OCI-LY1 (cell line): ENCODE data around the gene CNTFR.

ENCODE experiments used
- H2AFZ ChIP-seq: fragments of 200-600 bp; sonication (generic), shearing (Covaris generic); 2 replicates; pipeline ENCODE4 v1.6.0; 2014; ENCODE audit warnings: antibody characterized with exemption, mild to moderate bottlenecking, low read length
- H3F3A ChIP-seq: fragments of 200-600 bp; sonication (generic), shearing (Covaris generic); 2 replicates; pipeline ENCODE4 v1.6.0; 2014; ENCODE audit warnings: mild to moderate bottlenecking, antibody characterized with exemption, low read length, moderate library complexity; ENCODE audit not compliant: insufficient read depth
- H3K27ac ChIP-seq: fragments of 200-600 bp; sonication (generic); 2 replicates; pipeline ENCODE4 v1.5.1; 2014; ENCODE audit warnings: low read length, mixed run types, mild to moderate bottlenecking, low read depth; ENCODE audit not compliant: poor library complexity, severe bottlenecking
- H3K27me3 ChIP-seq: fragments of 200-600 bp; sonication (generic); 2 replicates; pipeline ENCODE4 v1.6.0; 2014; ENCODE audit warnings: antibody characterized with exemption, mild to moderate bottlenecking, low read length, moderate library complexity; ENCODE audit not compliant: insufficient read depth
- H3K36me3 ChIP-seq: fragments of 200-600 bp; sonication (generic); 2 replicates; pipeline ENCODE4 v1.6.1; 2014; ENCODE audit warnings: mild to moderate bottlenecking, antibody characterized with exemption, low read length, moderate library complexity, mixed read lengths; ENCODE audit not compliant: insufficient read depth
- H3K4me1 ChIP-seq: fragments of 200-600 bp; sonication (generic); 2 replicates; pipeline ENCODE4 v1.5.1; 2014; ENCODE audit warnings: mild to moderate bottlenecking, low read length, moderate library complexity; ENCODE audit not compliant: insufficient read depth, severe bottlenecking
- H3K4me2 ChIP-seq: fragments of 200-600 bp; sonication (generic), shearing (Covaris generic); 2 replicates; pipeline ENCODE4 v1.6.1; 2014; ENCODE audit warnings: low read length
- H3K4me3 ChIP-seq: fragments of 200-600 bp; sonication (generic); 2 replicates; pipeline ENCODE4 v1.5.1; 2014; ENCODE audit warnings: low read length, low read depth, mild to moderate bottlenecking, mixed read lengths; ENCODE audit not compliant: poor library complexity, severe bottlenecking
- H3K79me2 ChIP-seq: fragments of 200-600 bp; shearing (Covaris generic); 2 replicates; pipeline ENCODE4 v1.6.1; 2016; ENCODE audit warnings: mixed run types, low read length, mixed read lengths; ENCODE audit not compliant: insufficient read depth
- H3K9ac ChIP-seq: fragments of 200-600 bp; sonication (generic), shearing (Covaris generic); 2 replicates; pipeline ENCODE4 v1.6.1; 2014; ENCODE audit warnings: mild to moderate bottlenecking, low read length, mixed read lengths
- H3K9me2 ChIP-seq: fragments of 200-600 bp; sonication (generic), shearing (Covaris generic); 2 replicates; pipeline ENCODE4 v1.6.1; 2014; ENCODE audit warnings: low read depth, mild to moderate bottlenecking, low read length, mixed read lengths
- H3K9me3 ChIP-seq: fragments of 200-600 bp; shearing (Covaris generic); 2 replicates; pipeline ENCODE4 v1.6.1; 2014; ENCODE audit warnings: low read length, mixed read lengths
- H4K20me1 ChIP-seq: fragments of 200-600 bp; sonication (generic), shearing (Covaris generic); 2 replicates; pipeline ENCODE4 v1.6.0; 2016; ENCODE audit warnings: mild to moderate bottlenecking, low read length; ENCODE audit not compliant: insufficient read depth
- EZH2 ChIP-seq: fragments of 200-600 bp; sonication (generic), shearing (Covaris generic); IDR thresholded peaks from 2 replicates; pipeline ENCODE4 v1.8.0; 2017; ENCODE audit warnings: borderline replicate concordance, mixed run types, mild to moderate bottlenecking, antibody characterized with exemption, low read length, moderate library complexity, mixed read lengths
- TF ChIP-seq, protein P1 (sequence below): fragments of 200-600 bp; sonication (generic), shearing (Covaris generic); IDR thresholded peaks from 2 replicates; pipeline ENCODE4 v1.5.1; 2017; ENCODE audit warnings: mild to moderate bottlenecking, antibody characterized with exemption, low read length, moderate library complexity, mixed read lengths

The CNTFR gene

DNA sequence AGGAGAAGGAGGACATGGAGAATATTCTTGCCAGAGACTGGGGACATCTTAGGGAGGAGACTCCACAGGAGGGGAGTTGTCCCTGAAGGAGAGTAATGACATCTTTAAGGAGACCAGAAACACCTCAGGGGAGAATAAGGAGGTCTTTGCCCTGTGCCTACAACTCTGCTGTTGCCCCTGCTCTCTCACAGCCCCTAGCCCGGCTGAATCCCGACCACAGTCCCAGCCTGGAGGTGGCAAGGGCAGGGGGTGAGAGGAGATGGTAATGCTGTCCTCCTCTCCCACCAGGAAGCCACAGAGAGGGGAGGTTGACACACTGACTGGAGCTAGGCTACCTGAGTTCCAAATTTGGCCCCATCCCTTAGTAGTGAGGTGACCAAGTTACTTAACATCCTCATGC lies 36.5 kb downstream of the CNTFR start:
- Histone ChIP-seq H3K27me3 (0 out of 2 replicates have a peak, but pooled peaks cover 11% of the 10 kb centered on the region), H3K4me3 (no peak overlapping the region), H3K79me2 (no peaks in the 10 kb centered on the region), H3K9ac (no peak overlapping the region), H3K27ac (no peak overlapping the region), H3K9me2 (no peaks in the 10 kb centered on the region), H3K9me3 (no peaks in the 10 kb centered on the region), H3K36me3 (no peaks in the 10 kb centered on the region), H2AFZ (no peak overlapping the region), H3K4me1 (no peaks in the 10 kb centered on the region), H3F3A (no peaks in the 10 kb centered on the region), H3K4me2 (no peak overlapping the region), H4K20me1 (no peaks in the 10 kb centered on the region)
- TF ChIP-seq, protein P1, sequence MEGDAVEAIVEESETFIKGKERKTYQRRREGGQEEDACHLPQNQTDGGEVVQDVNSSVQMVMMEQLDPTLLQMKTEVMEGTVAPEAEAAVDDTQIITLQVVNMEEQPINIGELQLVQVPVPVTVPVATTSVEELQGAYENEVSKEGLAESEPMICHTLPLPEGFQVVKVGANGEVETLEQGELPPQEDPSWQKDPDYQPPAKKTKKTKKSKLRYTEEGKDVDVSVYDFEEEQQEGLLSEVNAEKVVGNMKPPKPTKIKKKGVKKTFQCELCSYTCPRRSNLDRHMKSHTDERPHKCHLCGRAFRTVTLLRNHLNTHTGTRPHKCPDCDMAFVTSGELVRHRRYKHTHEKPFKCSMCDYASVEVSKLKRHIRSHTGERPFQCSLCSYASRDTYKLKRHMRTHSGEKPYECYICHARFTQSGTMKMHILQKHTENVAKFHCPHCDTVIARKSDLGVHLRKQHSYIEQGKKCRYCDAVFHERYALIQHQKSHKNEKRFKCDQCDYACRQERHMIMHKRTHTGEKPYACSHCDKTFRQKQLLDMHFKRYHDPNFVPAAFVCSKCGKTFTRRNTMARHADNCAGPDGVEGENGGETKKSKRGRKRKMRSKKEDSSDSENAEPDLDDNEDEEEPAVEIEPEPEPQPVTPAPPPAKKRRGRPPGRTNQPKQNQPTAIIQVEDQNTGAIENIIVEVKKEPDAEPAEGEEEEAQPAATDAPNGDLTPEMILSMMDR = no peak

DNA sequence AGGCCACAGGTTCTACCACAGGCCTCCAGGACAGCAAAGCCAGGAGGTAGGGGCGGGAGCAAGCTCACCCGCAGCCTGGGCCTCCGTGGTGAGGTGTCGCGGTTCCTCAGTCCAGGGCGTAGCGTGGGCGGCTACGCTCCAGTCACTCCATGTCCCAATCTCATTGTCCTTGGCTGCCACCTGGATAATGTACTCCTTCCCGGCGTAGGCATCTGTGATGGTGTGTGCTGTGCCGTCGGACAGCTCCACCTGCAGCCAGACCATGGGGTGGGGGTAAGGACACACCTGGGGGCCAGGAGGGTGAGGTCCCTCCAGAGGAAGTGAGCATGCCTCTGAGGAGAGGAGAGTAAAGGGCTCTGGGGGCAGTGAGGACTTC lies 36.9 kb downstream of the CNTFR start:
- no peak for TF ChIP-seq EZH2
- TF ChIP-seq, protein P1 = no peak
- H3K4me3 ChIP-seq = no peak overlapping the region
- H3K79me2 ChIP-seq = no peaks in the 10 kb centered on the region
- no peak overlapping the region for H3K27ac ChIP-seq
- H3K36me3 ChIP-seq = no peaks in the 10 kb centered on the region
- no peak overlapping the region for H2AFZ ChIP-seq
- no peak overlapping the region for H3K9ac ChIP-seq
- H3K27me3 ChIP-seq = 0 out of 2 replicates have a peak, but pooled peaks cover 11% of the 10 kb centered on the region
- no peak overlapping the region for H3K4me2 ChIP-seq
- no peaks in the 10 kb centered on the region for H3K4me1 ChIP-seq
- H4K20me1 ChIP-seq = no peaks in the 10 kb centered on the region
- no peaks in the 10 kb centered on the region for H3K9me2 ChIP-seq
- H3F3A ChIP-seq = no peaks in the 10 kb centered on the region
- H3K9me3 ChIP-seq = no peaks in the 10 kb centered on the region

DNA sequence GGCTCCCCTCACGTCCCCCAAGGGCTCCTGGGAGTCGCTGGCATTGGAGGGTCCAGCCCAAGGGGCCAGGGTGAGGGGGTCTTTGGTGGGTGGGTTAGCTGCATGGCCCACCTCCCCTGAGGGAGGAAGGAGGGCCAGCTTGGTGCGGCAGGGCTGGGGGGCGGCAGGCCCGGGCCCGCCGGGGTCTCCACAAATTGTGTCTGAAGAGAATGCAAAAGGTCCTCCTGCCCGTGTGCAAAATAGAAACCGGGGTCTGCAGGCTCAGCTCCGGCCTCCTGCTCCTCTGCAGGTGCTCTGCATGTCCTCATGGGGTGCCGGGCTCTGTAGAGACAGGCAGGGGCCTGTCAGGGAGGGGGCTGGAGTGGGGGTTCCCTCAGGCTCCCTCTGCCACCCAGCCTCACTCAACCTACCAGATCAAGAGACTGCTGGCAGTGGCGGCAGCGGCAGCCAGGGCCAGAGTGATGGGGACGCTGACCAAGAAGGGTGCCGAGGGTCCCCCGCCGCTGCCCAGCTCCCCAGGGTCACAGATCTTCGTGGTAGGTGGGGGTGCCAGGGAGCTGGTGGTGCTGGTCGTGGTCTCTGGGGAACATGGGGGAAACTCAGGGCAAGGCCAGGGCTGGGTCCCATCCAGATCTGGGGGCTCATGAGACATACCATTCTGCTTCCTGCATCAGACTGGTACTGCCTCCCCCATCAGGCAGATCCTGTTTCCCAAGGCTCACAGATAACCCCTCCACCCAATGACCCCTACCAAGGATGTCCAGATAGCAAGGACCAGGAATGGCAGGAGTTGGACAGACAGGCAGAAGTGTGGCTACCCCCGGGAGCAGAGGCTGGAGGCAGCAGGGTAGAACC lies 37.5 kb downstream of the CNTFR start:
- Histone ChIP-seq H3K9me2 (no peaks in the 10 kb centered on the region), H3K79me2 (no peaks in the 10 kb centered on the region), H3K4me3 (no peak overlapping the region), H3K36me3 (no peaks in the 10 kb centered on the region), H3K4me1 (no peaks in the 10 kb centered on the region), H3K9ac (no peak overlapping the region), H3K4me2 (no peak overlapping the region), H3F3A (no peaks in the 10 kb centered on the region), H2AFZ (no peak overlapping the region), H3K27ac (no peak overlapping the region), H3K9me3 (no peaks in the 10 kb centered on the region), H4K20me1 (no peaks in the 10 kb centered on the region), H3K27me3 (0 out of 2 replicates have a peak, but pooled peaks cover 11% of the 10 kb centered on the region)
- no peak for TF ChIP-seq EZH2
- TF ChIP-seq, protein P1 = no peak
